KOPT-K1 (cell line): ENCODE data around the gene DHRSX.
"Not testable (repeated sequence)": the region's sequence is repeated elsewhere in the genome, so short reads cannot be mapped to it uniquely, and the experiment has no call there.

Experiments used
- H3K27ac ChIP-seq: fragments of 200-600 bp; sonication (generic); 2 replicates; pipeline ENCODE4 v1.5.1; 2016; ENCODE audit warnings: antibody characterized with exemption, mild to moderate bottlenecking, low read depth, low read length; ENCODE audit not compliant: poor library complexity, severe bottlenecking
- H3K36me3 ChIP-seq: fragments of 200-600 bp; sonication (generic); 2 replicates; pipeline ENCODE4 v1.5.1; 2017; ENCODE audit warnings: antibody characterized with exemption, mild to moderate bottlenecking, low read length, moderate library complexity; ENCODE audit not compliant: insufficient read depth
- H3K9me3 ChIP-seq: fragments of 200-600 bp; sonication (generic); 2 replicates; pipeline ENCODE4 v1.5.1; 2017; ENCODE audit warnings: antibody characterized with exemption, low read length, mild to moderate bottlenecking; ENCODE audit not compliant: insufficient read depth, poor library complexity, severe bottlenecking

Gene DHRSX

DNA sequence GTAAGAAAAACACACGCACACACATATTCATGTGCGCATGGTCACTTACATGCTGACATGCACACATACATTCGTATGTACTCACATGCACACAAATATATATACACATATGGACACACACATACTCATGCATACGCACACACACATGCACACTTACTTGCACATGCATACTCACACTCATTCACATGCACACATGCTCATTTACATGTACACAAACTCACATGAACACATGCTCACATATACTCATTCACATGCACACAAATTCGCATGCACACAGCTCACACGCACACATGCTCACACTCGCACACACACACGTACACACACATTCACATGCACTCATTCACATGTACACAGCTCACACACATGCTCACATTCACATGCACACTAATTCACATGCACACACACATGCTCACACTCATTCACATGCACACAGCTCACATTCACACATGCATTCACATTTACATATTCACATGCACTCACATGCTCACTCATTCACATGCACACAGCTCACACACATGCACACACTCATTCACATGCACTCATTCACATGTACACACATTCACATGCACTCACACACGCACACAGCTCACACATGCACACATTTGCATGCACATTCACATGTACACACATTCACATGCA, 276.1 kb downstream of the DHRSX start:
- Histone ChIP-seq H3K27ac (no peak overlapping the region), H3K9me3 (peaks cover 47% of the 10 kb centered on the region), H3K36me3 (peaks cover 12% of the 10 kb centered on the region; the same call in 1 of the 2 replicates)

DNA sequence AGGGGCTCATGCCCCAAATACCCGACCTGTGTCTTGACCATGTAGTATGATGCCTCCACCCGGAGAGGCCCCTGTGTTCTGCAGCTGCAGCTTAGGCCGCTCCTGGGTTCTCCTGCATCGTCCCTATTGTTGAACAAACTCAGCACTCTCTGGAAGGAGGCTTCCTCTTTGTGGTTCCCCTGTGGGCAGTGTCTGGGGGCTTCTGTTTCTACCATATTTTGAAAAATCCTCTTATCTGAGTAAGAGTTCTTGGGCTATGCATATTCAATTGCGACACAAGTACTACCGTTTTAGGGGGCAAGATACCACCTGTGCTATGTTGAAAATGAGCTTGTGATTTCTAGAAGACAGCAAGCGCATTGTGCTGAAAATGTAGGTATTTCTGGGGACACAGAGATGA, 276.6 kb downstream of the DHRSX start:
- H3K27ac ChIP-seq, result no peak overlapping the region
- H3K9me3 ChIP-seq, result peaks cover 53% of the 10 kb centered on the region
- H3K36me3 ChIP-seq, result peaks cover 14% of the 10 kb centered on the region; the same call in 1 of the 2 replicates

- Histone ChIP-seq H3K9me3 (peaks cover 77% of the 10 kb centered on the region), H3K27ac (no peak overlapping the region), H3K36me3 (peaks cover 14% of the 10 kb centered on the region; the same call in 1 of the 2 replicates)
These were observed 279.8 kb downstream of the DHRSX start for GRCh38 chrX:2220829-2221567.

DNA sequence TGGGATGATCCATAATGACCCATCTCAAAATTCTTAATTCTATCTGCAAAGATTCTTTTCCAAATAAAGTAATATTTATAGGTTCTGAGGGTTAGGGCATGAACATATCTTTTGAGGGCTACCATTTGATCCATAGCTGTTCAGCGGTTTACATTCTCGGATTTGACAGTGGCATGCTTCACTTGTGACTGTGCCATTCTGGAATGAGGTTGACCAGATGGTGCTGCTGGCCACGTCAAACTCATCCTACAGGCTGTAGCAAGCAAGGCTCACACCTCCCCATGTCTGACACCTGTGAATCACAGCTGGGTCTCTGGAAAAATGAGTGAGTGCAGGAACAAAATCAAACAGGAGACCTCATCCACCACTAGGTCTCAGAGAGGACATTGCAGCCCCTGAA, 280.5 kb downstream of the DHRSX start:
- H3K9me3 ChIP-seq, result peaks cover 77% of the 10 kb centered on the region
- no peak overlapping the region for H3K27ac ChIP-seq
- peaks cover 14% of the 10 kb centered on the region; the same call in 1 of the 2 replicates for H3K36me3 ChIP-seq

DNA sequence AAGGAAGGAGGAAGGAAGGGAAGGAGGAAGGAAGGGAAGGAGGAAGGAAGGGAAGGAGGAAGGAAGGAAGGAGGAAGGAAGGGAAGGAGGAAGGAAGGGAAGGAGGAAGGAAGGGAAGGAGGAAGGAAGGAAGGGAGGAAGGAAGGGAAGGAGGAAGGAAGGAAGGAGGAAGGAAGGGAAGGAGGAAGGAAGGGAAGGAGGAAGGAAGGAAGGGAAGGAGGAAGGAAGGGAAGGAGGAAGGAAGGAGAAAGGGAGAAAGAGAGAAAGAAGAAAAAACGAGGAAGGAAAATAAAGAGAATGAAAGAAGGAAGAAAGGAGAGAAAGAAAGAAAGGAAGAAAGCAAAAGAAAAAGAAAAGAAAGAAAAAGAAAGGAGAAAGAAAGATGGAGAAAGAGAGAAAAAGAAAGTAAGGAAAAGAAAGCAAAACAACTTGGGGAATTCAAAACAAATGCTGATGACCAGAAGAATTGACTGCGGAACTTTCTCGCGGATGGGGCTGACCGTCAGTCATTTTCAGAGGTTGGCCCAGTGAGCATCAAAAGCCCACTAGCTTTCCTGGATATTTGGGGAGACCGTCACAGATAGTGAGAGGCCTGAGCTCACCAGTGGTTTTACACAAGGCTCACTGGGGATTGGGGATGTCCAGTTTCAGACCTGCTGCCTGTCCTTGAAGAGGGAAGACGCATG, 286.5 kb downstream of the DHRSX start:
- not testable (repeated sequence) for H3K36me3 ChIP-seq, H3K27ac ChIP-seq
- H3K9me3 ChIP-seq, result peaks cover 49% of the 10 kb centered on the region

- not testable (repeated sequence) for H3K36me3 ChIP-seq, H3K27ac ChIP-seq
- H3K9me3 ChIP-seq, result peaks cover 24% of the 10 kb centered on the region
These were observed 289.1 kb downstream of the DHRSX start for GRCh38 chrX:2211667-2212066.

DNA sequence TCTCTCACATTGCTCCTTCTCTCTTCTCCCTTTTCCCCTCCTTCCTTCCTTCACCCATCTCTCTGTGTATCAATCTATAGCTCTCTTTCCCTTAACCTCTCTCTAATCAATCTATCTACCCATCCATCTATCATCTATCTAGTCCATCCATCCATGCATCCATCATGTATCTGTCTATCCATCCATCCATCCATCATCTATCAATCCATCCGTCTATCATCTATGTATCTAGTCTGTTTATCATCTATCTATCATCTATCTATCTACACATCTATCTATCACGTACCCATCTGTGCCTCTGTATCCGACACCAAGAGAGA, 307.5 kb downstream of the DHRSX start:
- Histone ChIP-seq H3K36me3 (no peaks in the 10 kb centered on the region), H3K9me3 (no peaks in the 10 kb centered on the region), H3K27ac (no peak overlapping the region)

DNA sequence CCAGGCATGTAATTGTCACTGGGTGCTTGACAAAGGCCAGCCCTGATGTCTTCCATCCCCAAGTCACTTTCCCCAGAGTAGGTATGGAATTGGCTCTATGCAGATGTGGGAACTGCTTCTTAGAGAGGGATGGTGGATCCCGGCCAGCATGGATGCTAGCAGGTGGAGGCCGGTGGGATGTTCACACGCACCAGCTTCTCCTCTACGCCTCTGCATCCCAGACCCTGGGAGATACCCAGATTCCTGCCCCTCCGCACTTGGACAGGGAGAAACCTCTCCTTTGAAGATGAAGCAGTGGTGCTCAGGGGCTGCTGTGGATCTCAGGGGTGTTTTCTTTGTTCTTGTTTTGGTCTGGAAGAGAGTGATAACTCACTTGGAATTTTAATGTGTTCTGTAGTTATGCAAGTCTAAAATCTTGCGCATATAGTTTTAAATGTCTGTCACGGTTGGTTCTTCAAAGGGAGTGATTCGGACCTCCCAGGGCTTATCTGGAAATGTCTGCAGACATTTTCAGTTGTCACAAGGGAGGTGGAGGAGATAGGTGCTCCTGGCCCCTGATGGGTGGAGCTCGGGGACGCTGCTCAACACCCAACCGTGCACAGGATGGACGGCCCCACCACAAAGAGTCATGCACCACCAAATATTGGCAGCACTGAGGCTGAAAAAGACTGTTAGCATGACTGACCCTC, 308.0 kb downstream of the DHRSX start:
- H3K36me3 ChIP-seq, result no peaks in the 10 kb centered on the region
- no peak overlapping the region for H3K27ac ChIP-seq
- peaks cover 2% of the 10 kb centered on the region for H3K9me3 ChIP-seq

- H3K27ac ChIP-seq, result no peak overlapping the region
- no peaks in the 10 kb centered on the region for H3K36me3 ChIP-seq
- H3K9me3 ChIP-seq, result peaks cover 25% of the 10 kb centered on the region
These were observed 311.9 kb downstream of the DHRSX start for GRCh38 chrX:2188840-2189239.

GRCh38 chrX:2188330-2188792, 312.4 kb downstream of the DHRSX start:
- Histone ChIP-seq H3K9me3 (peaks cover 25% of the 10 kb centered on the region), H3K36me3 (no peaks in the 10 kb centered on the region), H3K27ac (no peak overlapping the region)

DNA sequence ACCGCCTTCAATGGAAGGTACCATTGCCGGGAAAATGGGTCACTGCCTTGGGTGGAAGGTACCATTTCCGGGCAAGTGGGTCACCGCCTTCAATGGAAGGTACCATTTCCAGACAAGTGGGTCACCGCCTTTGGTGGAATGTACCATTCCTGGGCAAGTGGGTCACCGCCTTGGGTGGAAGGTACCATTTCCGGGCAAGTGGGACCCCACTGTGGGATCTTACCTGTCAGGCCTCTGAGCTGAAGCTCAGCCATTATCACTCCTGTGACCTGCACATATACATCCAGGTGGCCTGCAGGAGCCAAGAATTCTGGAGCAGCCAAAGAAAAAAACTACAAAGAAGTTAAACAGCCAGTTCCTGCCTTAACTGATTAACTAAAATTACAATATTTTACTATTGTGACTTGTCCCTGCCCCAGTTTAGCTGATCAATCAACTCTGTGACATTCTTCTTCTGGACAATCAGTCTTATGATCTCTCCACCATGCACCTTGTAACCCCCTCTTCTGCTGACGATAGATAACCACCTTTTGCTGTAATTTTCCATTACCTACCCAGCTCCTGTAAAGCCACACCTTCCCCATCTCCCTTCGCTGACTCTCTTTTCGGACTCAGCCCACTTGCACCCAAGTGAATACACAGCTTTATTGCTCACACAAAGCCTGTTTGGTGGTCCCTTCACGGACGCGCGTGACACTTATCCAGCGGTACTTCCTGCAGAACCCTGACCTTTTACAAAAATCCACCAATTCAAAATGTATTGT, 313.2 kb downstream of the DHRSX start:
- no peaks in the 10 kb centered on the region for H3K36me3 ChIP-seq
- peaks cover 25% of the 10 kb centered on the region for H3K9me3 ChIP-seq
- no peak overlapping the region for H3K27ac ChIP-seq

DNA sequence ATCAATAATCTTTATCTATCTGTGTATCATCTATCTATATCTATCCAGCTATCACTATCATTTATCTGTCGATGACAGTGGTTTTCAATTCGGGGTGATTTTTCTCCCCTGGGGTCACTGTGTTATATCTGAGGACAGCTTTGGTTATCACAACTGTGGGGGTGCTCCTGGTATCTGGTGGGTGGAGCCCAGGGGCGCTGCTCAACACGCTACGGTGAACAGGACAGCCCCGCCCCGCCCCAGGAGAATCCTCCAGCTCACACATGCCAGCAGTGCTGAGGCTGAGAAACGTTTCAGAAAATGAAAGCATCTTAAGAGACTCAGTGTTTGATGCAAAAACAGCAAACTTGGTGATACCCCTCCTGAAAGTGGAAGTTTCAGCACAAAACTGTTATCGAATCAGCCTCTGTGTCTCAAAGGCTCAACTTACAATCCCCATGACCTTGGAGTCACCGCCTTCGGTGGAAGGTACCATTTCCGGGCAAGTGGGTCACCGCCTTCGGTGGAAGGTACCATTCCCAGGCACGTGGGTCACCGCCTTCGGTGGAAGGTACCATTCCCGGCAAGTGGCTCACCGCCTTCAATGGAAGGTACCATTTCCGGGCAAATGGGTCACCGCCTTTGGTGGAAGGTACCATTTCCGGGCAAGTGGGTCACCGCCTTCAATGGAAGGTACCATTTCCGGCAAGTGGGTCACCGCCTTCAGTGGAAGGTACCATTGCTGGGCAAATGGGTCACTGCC, 315.3 kb downstream of the DHRSX start:
- Histone ChIP-seq H3K27ac (no peak overlapping the region), H3K9me3 (peaks cover 25% of the 10 kb centered on the region), H3K36me3 (no peaks in the 10 kb centered on the region)

GRCh38 chrX:2184089-2184488, 316.7 kb downstream of the DHRSX start:
- Histone ChIP-seq H3K27ac (no peak overlapping the region), H3K36me3 (no peaks in the 10 kb centered on the region), H3K9me3 (peaks cover 25% of the 10 kb centered on the region)

DNA sequence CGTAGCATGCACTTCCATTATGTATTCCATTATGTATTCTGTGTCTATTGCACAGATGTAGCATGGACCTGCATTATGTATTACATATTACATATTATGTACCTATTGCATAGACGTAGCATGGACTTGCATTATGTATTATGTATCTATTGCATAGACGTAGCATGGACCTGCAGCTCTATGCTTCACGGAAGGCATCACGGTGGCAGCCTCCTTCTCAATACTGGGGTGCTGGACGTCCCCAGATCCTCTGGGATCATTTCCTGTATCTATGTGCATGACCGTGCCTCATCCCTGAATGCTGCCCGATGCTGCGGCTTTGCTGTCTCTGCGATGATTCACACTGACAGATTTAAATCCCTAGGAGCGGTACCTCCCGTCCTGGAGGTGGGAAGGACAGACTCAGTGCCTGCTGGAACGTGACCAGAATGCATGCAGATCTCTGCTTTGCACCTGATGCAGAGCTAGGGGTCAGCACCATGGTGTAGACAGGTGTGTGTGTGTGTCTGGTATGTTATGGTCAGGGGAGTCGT, 317.5 kb downstream of the DHRSX start:
- peaks cover 25% of the 10 kb centered on the region for H3K9me3 ChIP-seq
- no peaks in the 10 kb centered on the region for H3K36me3 ChIP-seq
- H3K27ac ChIP-seq, result no peak overlapping the region
